ENCODE results near the gene GTPBP6.
"Not testable (repeated sequence)": the region's sequence is repeated elsewhere in the genome, so short reads cannot be mapped to it uniquely, and the experiment has no call there.

DNA sequence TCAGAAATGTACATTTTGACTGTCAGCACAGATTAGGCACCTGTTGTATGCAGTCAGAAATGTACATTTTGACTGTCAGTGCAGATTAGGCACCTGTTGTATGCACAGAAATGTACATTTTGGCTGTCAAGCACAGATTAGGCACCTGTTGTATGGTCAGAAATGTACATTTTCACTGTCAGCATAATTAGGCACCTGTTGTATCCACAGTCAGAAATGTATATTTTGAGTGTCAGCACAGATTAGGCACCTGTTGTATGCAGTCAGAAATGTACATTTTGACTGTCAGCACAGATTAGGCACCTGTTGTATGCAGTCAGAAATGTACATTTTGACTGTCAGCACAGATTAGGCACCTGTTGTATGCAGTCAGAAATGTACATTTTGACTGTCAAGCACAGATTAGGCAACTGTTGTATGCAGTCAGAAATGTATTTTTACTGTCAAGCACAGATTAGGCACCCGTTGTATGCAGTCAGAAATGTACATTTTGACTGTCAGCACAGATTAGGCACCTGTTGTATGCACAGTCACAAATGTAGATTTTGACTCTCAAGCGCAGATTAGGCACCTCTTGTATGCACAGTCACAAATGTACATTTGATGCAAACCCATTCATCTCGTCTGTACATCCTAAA lies 11.9 kb downstream of the GTPBP6 start:
- not testable (repeated sequence) for TF ChIP-seq JUND (IDR thresholded peaks at IDR 0.05); CHD2 (IDR thresholded peaks at IDR 0.05; ENCODE audit: low read length, partially characterized antibody); RAD21 (IDR thresholded peaks at IDR 0.05; ENCODE audit: low read length); MXI1 (IDR thresholded peaks at IDR 0.05; ENCODE audit: low read depth, low read length); EP300 (IDR thresholded peaks at IDR 0.05; ENCODE audit: borderline replicate concordance in 1 of 2, low read depth in 1 of 2, low read length in 1 of 2); FOSL2 (IDR thresholded peaks at IDR 0.05; ENCODE audit: borderline replicate concordance, low read depth)
- TF ChIP-seq, protein P1, sequence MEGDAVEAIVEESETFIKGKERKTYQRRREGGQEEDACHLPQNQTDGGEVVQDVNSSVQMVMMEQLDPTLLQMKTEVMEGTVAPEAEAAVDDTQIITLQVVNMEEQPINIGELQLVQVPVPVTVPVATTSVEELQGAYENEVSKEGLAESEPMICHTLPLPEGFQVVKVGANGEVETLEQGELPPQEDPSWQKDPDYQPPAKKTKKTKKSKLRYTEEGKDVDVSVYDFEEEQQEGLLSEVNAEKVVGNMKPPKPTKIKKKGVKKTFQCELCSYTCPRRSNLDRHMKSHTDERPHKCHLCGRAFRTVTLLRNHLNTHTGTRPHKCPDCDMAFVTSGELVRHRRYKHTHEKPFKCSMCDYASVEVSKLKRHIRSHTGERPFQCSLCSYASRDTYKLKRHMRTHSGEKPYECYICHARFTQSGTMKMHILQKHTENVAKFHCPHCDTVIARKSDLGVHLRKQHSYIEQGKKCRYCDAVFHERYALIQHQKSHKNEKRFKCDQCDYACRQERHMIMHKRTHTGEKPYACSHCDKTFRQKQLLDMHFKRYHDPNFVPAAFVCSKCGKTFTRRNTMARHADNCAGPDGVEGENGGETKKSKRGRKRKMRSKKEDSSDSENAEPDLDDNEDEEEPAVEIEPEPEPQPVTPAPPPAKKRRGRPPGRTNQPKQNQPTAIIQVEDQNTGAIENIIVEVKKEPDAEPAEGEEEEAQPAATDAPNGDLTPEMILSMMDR (IDR thresholded peaks at IDR 0.05) = not testable (repeated sequence)
